ENCODE data around the gene RSBN1L.

RSBN1L gene

DNA sequence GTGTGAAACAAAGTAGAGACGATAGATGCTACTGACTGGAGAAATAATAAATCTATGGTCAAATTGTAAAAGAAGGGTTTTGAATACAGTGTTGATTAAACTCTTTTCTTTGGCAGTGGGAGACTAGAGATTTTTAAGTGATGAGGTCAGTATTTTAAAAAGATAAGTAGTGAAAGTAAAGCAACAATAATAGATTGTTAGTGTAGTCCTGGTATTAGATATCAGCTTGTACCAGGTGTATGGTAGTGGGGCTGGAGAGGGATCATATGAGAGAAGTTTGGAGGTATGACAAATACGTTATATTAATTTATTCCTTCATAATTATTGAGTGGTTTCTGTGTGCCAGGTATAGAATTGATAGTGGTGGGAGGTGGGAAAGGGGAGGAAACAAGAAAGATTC, 127.5 kb downstream of the RSBN1L start:
- no peak overlapping the region for H3K4me3 ChIP-seq (ENCODE audit: low read length, poor library complexity, severe bottlenecking)
- no peak for TF ChIP-seq EZH2phosphoT487 (IDR thresholded peaks at IDR 0.05; ENCODE audit: borderline replicate concordance)
- TF ChIP-seq, protein P1, sequence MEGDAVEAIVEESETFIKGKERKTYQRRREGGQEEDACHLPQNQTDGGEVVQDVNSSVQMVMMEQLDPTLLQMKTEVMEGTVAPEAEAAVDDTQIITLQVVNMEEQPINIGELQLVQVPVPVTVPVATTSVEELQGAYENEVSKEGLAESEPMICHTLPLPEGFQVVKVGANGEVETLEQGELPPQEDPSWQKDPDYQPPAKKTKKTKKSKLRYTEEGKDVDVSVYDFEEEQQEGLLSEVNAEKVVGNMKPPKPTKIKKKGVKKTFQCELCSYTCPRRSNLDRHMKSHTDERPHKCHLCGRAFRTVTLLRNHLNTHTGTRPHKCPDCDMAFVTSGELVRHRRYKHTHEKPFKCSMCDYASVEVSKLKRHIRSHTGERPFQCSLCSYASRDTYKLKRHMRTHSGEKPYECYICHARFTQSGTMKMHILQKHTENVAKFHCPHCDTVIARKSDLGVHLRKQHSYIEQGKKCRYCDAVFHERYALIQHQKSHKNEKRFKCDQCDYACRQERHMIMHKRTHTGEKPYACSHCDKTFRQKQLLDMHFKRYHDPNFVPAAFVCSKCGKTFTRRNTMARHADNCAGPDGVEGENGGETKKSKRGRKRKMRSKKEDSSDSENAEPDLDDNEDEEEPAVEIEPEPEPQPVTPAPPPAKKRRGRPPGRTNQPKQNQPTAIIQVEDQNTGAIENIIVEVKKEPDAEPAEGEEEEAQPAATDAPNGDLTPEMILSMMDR (conservative IDR thresholded peaks at IDR 0.05; ENCODE audit: low read length): no peak
- H3K4me2 ChIP-seq (ENCODE audit: low read depth, low read length, poor library complexity, severe bottlenecking): no peak overlapping the region
- H2AFZ ChIP-seq (ENCODE audit: low read length): no peak overlapping the region
- no peaks in the 10 kb centered on the region for H3K27me3 ChIP-seq (ENCODE audit: insufficient read depth, low read length, poor library complexity, severe bottlenecking)
- H3K79me2 ChIP-seq (ENCODE audit: insufficient read depth, low read length): peaks cover 64% of the 10 kb centered on the region
- peaks cover 5% of the 10 kb centered on the region; the same call in 1 of the 2 replicates for H3K36me3 ChIP-seq (ENCODE audit: insufficient read depth, low read length)
- H3K9me2 ChIP-seq (replicated peaks; ENCODE audit: low read depth, low read length): no peaks in the 10 kb centered on the region
- H3F3A ChIP-seq (ENCODE audit: low read depth): no peaks in the 10 kb centered on the region
- no peaks in the 10 kb centered on the region for H4K20me1 ChIP-seq (ENCODE audit: insufficient read depth, low read length, poor library complexity, severe bottlenecking)
- no peak overlapping the region for H3K9ac ChIP-seq (ENCODE audit: low read depth, low read length, poor library complexity, severe bottlenecking)
- H3K4me1 ChIP-seq (ENCODE audit: insufficient read depth, low read length, poor library complexity, severe bottlenecking): peaks cover 14% of the 10 kb centered on the region
- peaks cover 19% of the 10 kb centered on the region for H3K9me3 ChIP-seq (ENCODE audit: insufficient read depth, low read depth, low read length)

DNA sequence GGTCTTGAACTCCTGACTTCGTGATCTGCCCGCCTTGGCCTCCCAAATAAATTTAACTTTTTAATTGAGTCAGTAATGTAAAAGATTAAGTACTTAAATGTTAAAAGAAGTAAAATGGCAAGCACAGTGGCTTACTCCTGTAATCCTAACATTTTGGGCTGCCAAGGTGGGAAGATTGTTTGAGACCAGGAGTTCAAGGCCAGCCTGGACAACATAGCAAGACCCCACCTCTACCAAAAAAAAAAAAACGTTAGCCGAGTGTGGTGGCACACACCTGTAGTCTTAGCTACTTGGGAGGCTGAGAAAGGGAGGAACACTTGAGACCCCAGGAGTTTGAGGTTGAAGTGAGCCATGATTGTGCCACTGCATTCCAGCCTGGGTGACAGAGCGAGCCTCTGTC, 128.4 kb downstream of the RSBN1L start:
- Histone ChIP-seq H3K4me3 (ENCODE audit: low read length, poor library complexity, severe bottlenecking) (no peak overlapping the region), H3K9me2 (replicated peaks; ENCODE audit: low read depth, low read length) (no peaks in the 10 kb centered on the region), H3K27me3 (ENCODE audit: insufficient read depth, low read length, poor library complexity, severe bottlenecking) (no peaks in the 10 kb centered on the region), H3K9me3 (ENCODE audit: insufficient read depth, low read depth, low read length) (peaks cover 19% of the 10 kb centered on the region), H2AFZ (ENCODE audit: low read length) (no peak overlapping the region), H3K79me2 (ENCODE audit: insufficient read depth, low read length) (peaks cover 67% of the 10 kb centered on the region), H3K36me3 (ENCODE audit: insufficient read depth, low read length) (peaks cover 5% of the 10 kb centered on the region; the same call in 1 of the 2 replicates), H3K4me2 (ENCODE audit: low read depth, low read length, poor library complexity, severe bottlenecking) (no peak overlapping the region), H3F3A (ENCODE audit: low read depth) (no peaks in the 10 kb centered on the region), H3K4me1 (ENCODE audit: insufficient read depth, low read length, poor library complexity, severe bottlenecking) (peaks cover 14% of the 10 kb centered on the region), H4K20me1 (ENCODE audit: insufficient read depth, low read length, poor library complexity, severe bottlenecking) (no peaks in the 10 kb centered on the region), H3K9ac (ENCODE audit: low read depth, low read length, poor library complexity, severe bottlenecking) (no peak overlapping the region)
- TF ChIP-seq, protein P1 (conservative IDR thresholded peaks at IDR 0.05; ENCODE audit: low read length): no peak
- TF ChIP-seq EZH2phosphoT487 (IDR thresholded peaks at IDR 0.05; ENCODE audit: borderline replicate concordance): no peak

DNA sequence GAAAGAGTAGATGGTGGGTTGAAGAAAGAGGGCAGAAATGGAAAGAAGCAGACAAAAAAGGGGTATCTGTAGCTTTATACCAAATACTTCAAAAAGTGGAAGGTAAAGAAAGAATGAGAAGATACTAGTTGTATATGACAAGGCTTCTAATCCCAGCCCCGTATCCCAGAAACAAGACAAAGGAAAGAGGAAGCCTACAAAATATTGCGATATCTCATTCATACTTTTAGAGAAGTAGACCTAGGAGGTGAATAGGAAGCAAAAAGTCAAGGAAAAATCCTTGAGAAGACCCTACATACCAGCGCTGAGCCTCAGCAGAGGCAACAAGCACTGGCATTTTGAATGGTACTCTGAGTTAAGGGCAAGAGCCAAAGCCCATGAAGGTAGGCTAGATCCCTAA, 128.9 kb downstream of the RSBN1L start:
- no peaks in the 10 kb centered on the region for H4K20me1 ChIP-seq (ENCODE audit: insufficient read depth, low read length, poor library complexity, severe bottlenecking)
- H3K79me2 ChIP-seq (ENCODE audit: insufficient read depth, low read length): peaks cover 68% of the 10 kb centered on the region
- H3K36me3 ChIP-seq (ENCODE audit: insufficient read depth, low read length): peaks cover 3% of the 10 kb centered on the region; the same call in 1 of the 2 replicates
- H3K9ac ChIP-seq (ENCODE audit: low read depth, low read length, poor library complexity, severe bottlenecking): no peak overlapping the region
- H3K4me2 ChIP-seq (ENCODE audit: low read depth, low read length, poor library complexity, severe bottlenecking): no peak overlapping the region
- no peaks in the 10 kb centered on the region for H3K27me3 ChIP-seq (ENCODE audit: insufficient read depth, low read length, poor library complexity, severe bottlenecking)
- no peaks in the 10 kb centered on the region for H3K9me2 ChIP-seq (replicated peaks; ENCODE audit: low read depth, low read length)
- H3K4me1 ChIP-seq (ENCODE audit: insufficient read depth, low read length, poor library complexity, severe bottlenecking): peaks cover 14% of the 10 kb centered on the region
- H3K4me3 ChIP-seq (ENCODE audit: low read length, poor library complexity, severe bottlenecking): no peak overlapping the region
- no peak overlapping the region for H2AFZ ChIP-seq (ENCODE audit: low read length)
- TF ChIP-seq, protein P1 (conservative IDR thresholded peaks at IDR 0.05; ENCODE audit: low read length): no peak
- no peak for TF ChIP-seq EZH2phosphoT487 (IDR thresholded peaks at IDR 0.05; ENCODE audit: borderline replicate concordance)
- H3K9me3 ChIP-seq (ENCODE audit: insufficient read depth, low read depth, low read length): peaks cover 19% of the 10 kb centered on the region
- H3F3A ChIP-seq (ENCODE audit: low read depth): no peaks in the 10 kb centered on the region
